ENCODE measurements around the gene OPN5.
"Not testable (repeated sequence)": the region's sequence is repeated elsewhere in the genome, so short reads cannot be mapped to it uniquely, and the experiment has no call there.

The OPN5 gene

GRCh38 chr6:47781732-47782131 lies at the start of gene OPN5:
Gene OPN5 (plus strand): TSS chr6:47782032. CDS start chr6:47782067, 35 bp downstream.
- no peak for DNase-seq

- DNase-seq = no peak
Observed at GRCh38 chr6:47733879-47734558, 47.8 kb upstream of the OPN5 start.

- no peak for DNase-seq
Observed at GRCh38 chr6:47734831-47735481, 46.9 kb upstream of the OPN5 start.

- DNase-seq = no peak
Observed at GRCh38 chr6:47736083-47736700, 45.6 kb upstream of the OPN5 start.

- no peak for DNase-seq
Observed at GRCh38 chr6:47737406-47737805, 44.4 kb upstream of the OPN5 start.

GRCh38 chr6:47740714-47741113 lies 41.1 kb upstream of the OPN5 start:
- DNase-seq = no peak

- DNase-seq = no peak
Observed at GRCh38 chr6:47741807-47742206, 40.0 kb upstream of the OPN5 start.

GRCh38 chr6:47743744-47744143 lies 38.1 kb upstream of the OPN5 start:
- no peak for DNase-seq

GRCh38 chr6:47745269-47745668 lies 36.6 kb upstream of the OPN5 start:
- DNase-seq = not testable (repeated sequence)

- DNase-seq = no peak
Observed at GRCh38 chr6:47749757-47750156, 32.1 kb upstream of the OPN5 start.

GRCh38 chr6:47752801-47753200 lies 29.0 kb upstream of the OPN5 start:
- DNase-seq = no peak

GRCh38 chr6:47759364-47759763 lies 22.5 kb upstream of the OPN5 start:
- DNase-seq = no peak

- no peak for DNase-seq
Observed at GRCh38 chr6:47762502-47762901, 19.3 kb upstream of the OPN5 start.

- DNase-seq = no peak
Observed at GRCh38 chr6:47766445-47766844, 15.4 kb upstream of the OPN5 start.

- no peak for DNase-seq
Observed at GRCh38 chr6:47767102-47767501, 14.7 kb upstream of the OPN5 start.

GRCh38 chr6:47769982-47770381 lies 11.8 kb upstream of the OPN5 start:
- no peak for DNase-seq

- no peak for DNase-seq
Observed at GRCh38 chr6:47772359-47772758, 9.5 kb upstream of the OPN5 start.

- DNase-seq = no peak
Observed at GRCh38 chr6:47773005-47773404, 8.8 kb upstream of the OPN5 start.

GRCh38 chr6:47780510-47781356 lies 1.1 kb upstream of the OPN5 start:
- no peak for DNase-seq

- no peak for DNase-seq
Observed at GRCh38 chr6:47785182-47785581, 3.4 kb downstream of the OPN5 start.

GRCh38 chr6:47787620-47788497 lies 6.0 kb downstream of the OPN5 start:
- peak; percentile 9 for DNase-seq

- no peak for DNase-seq
Observed at GRCh38 chr6:47788498-47788884, 6.7 kb downstream of the OPN5 start.

Measured in NCI-H2081 treated with DMSO at 0.1 percent for 48 hours (cell line).